Measurements from ENCODE around the gene LDLRAD4. TPM values are rescaled to one million over a fixed set of nuclear protein-coding genes. Genes with fewer than 3 reads are reported as not detected.

The LDLRAD4 gene
- total RNA-seq, 6 donors from 2014 or later: 19.5 to 26.6 (median 24.4) TPM

GRCh38 chr18:13530033-13530878 lies 311.7 kb downstream of the LDLRAD4 start:
- Histone ChIP-seq H3K27me3 (no peaks in the 10 kb centered on the region), H3K9me3 (no peaks in the 10 kb centered on the region), H3K4me3 (no peak overlapping the region), H3K36me3 (no peaks in the 10 kb centered on the region), H3K4me1 (peaks cover 0 to 7% (median 2%) of the 10 kb centered on the region in 4 donors), H3K27ac (no peak overlapping the region)
- DNase-seq: peak in 1 of 2 donors; percentile 45
- ATAC-seq (ENCODE audit: low FRiP score in 2 of 2): peak; percentile 27 to 65
- TF ChIP-seq POLR2A (IDR thresholded peaks at IDR 0.05): no peak
- no peak for TF ChIP-seq EP300 (IDR thresholded peaks at IDR 0.05)
- no peak for TF ChIP-seq POLR2AphosphoS5 (IDR thresholded peaks at IDR 0.05)
- no peak for TF ChIP-seq CTCF (IDR thresholded peaks at IDR 0.05)
- 74 to 85% methylated on average over 10 to 14 of the region's 14 CpGs for WGBS, 2 donors

GRCh38 chr18:13530879-13531387 lies 312.4 kb downstream of the LDLRAD4 start:
- H3K9me3 ChIP-seq: no peaks in the 10 kb centered on the region
- peak in 1 of 2 donors; percentile 42 for DNase-seq
- no peaks in the 10 kb centered on the region for H3K27me3 ChIP-seq
- H3K27ac ChIP-seq: no peak overlapping the region
- H3K36me3 ChIP-seq: no peaks in the 10 kb centered on the region
- peak; percentile 41 to 88 for ATAC-seq (ENCODE audit: low FRiP score in 2 of 2)
- peaks cover 0 to 7% (median 2%) of the 10 kb centered on the region in 4 donors for H3K4me1 ChIP-seq
- TF ChIP-seq POLR2A (IDR thresholded peaks at IDR 0.05) (no peak), CTCF (IDR thresholded peaks at IDR 0.05) (peak; percentile 36 to 51 (median 44))
- H3K4me3 ChIP-seq: no peak overlapping the region
- 80 to 83% methylated on average over 3 to 7 of the region's 7 CpGs for WGBS, 2 donors

GRCh38 chr18:13531681-13532325 lies 313.2 kb downstream of the LDLRAD4 start:
- H3K36me3 ChIP-seq: no peaks in the 10 kb centered on the region
- no peaks in the 10 kb centered on the region for H3K27me3 ChIP-seq
- no peak for TF ChIP-seq POLR2AphosphoS5 (IDR thresholded peaks at IDR 0.05)
- TF ChIP-seq EP300 (IDR thresholded peaks at IDR 0.05): no peak
- no peak for TF ChIP-seq POLR2A (IDR thresholded peaks at IDR 0.05)
- TF ChIP-seq CTCF (IDR thresholded peaks at IDR 0.05): no peak
- H3K27ac ChIP-seq: no peak overlapping the region
- H3K4me3 ChIP-seq: no peak overlapping the region
- WGBS, 2 donors: 92 to 94% methylated on average over 16 to 17 of the region's 17 CpGs
- no peaks in the 10 kb centered on the region for H3K9me3 ChIP-seq
- H3K4me1 ChIP-seq: peaks cover 0 to 7% (median 2%) of the 10 kb centered on the region in 4 donors
- DNase-seq (peak in 1 of 2 donors; percentile 33), ATAC-seq (ENCODE audit: low FRiP score in 2 of 2) (peak in 1 of 2 donors; percentile 7)

- no peaks in the 10 kb centered on the region for H3K36me3 ChIP-seq
- H3K4me3 ChIP-seq: no peak overlapping the region
- no peak overlapping the region for H3K27ac ChIP-seq
- DNase-seq: peak in 1 of 2 donors; percentile 34
- H3K4me1 ChIP-seq: peaks cover 0 to 7% (median 2%) of the 10 kb centered on the region in 4 donors
- no peaks in the 10 kb centered on the region for H3K27me3 ChIP-seq
- H3K9me3 ChIP-seq: no peaks in the 10 kb centered on the region
- no peak for ATAC-seq (ENCODE audit: low FRiP score in 2 of 2)
- WGBS, 2 donors: 94 to 97% methylated on average over 13 to 14 of the region's 14 CpGs
- TF ChIP-seq POLR2A (IDR thresholded peaks at IDR 0.05) (no peak), CTCF (IDR thresholded peaks at IDR 0.05) (no peak), POLR2AphosphoS5 (IDR thresholded peaks at IDR 0.05) (no peak), EP300 (IDR thresholded peaks at IDR 0.05) (no peak)
Observed at GRCh38 chr18:13532406-13533075, 314.0 kb downstream of the LDLRAD4 start.

Data from upper lobe of left lung (tissue), 6 donors.